A673 (cell line): Measurements from ENCODE around the gene ANAPC2.

Source experiments
- EZH2 ChIP-seq: fragments of 200-600 bp; sonication (generic); IDR thresholded peaks from 2 replicates; pipeline ENCODE4 v1.6.1; 2017; ENCODE audit warnings: borderline replicate concordance, low read depth, mild to moderate bottlenecking, mixed read lengths, antibody characterized with exemption, low read length; ENCODE audit not compliant: poor library complexity, severe bottlenecking
- TF ChIP-seq, protein P1 (sequence below): fragments of 300-800, 200-600 bp; sonication (generic); conservative IDR thresholded peaks from 2 replicates; pipeline ENCODE4 v1.5.1; 2017; ENCODE audit warnings: low read depth, mild to moderate bottlenecking, antibody characterized with exemption, low read length, moderate library complexity, mixed read lengths

DNA sequence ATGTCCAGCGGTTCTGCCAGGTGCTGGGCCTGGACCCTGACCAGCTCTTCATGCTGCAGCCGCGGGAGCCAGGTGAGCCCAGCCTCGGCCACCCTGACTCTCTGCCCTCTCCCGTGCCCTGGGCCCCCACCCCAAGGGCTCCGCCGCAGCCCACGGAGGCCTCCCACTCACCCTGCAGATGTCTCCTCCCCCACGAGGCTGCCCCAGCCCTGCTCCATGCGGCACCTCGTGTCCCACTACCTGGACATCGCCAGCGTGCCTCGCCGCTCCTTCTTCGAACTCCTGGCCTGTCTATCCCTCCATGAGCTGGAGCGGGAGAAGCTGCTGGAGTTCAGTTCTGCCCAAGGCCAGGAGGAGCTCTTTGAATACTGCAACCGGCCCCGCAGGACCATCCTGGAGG is 26.3 kb upstream of the ANAPC2 start:
- TF ChIP-seq, protein P1, sequence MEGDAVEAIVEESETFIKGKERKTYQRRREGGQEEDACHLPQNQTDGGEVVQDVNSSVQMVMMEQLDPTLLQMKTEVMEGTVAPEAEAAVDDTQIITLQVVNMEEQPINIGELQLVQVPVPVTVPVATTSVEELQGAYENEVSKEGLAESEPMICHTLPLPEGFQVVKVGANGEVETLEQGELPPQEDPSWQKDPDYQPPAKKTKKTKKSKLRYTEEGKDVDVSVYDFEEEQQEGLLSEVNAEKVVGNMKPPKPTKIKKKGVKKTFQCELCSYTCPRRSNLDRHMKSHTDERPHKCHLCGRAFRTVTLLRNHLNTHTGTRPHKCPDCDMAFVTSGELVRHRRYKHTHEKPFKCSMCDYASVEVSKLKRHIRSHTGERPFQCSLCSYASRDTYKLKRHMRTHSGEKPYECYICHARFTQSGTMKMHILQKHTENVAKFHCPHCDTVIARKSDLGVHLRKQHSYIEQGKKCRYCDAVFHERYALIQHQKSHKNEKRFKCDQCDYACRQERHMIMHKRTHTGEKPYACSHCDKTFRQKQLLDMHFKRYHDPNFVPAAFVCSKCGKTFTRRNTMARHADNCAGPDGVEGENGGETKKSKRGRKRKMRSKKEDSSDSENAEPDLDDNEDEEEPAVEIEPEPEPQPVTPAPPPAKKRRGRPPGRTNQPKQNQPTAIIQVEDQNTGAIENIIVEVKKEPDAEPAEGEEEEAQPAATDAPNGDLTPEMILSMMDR: no peak
- TF ChIP-seq EZH2: no peak
